KMS-11 (cell line): ENCODE results near the gene PRND.

ENCODE experiments used
- H2AFZ ChIP-seq: fragments of 200-600 bp; sonication (generic); 2 replicates; pipeline ENCODE4 v1.6.1; 2016; ENCODE audit warnings: antibody characterized with exemption, mixed run types, low read depth
- H3K27ac ChIP-seq: fragments of 200-600 bp; sonication (generic); 2 replicates; pipeline ENCODE4 v1.6.1; 2016; ENCODE audit warnings: mild to moderate bottlenecking, mixed run types
- H3K27me3 ChIP-seq: fragments of 200-600 bp; sonication (generic); 2 replicates; pipeline ENCODE4 v1.6.1; 2017; ENCODE audit warnings: mild to moderate bottlenecking, low read depth, mixed run types, moderate library complexity; ENCODE audit not compliant: insufficient read depth
- H3K36me3 ChIP-seq: fragments of 200-600 bp; sonication (generic); 2 replicates; pipeline ENCODE4 v1.6.1; 2017; ENCODE audit warnings: mild to moderate bottlenecking, mixed run types; ENCODE audit not compliant: insufficient read depth
- H3K4me1 ChIP-seq: fragments of 200-600 bp; sonication (generic); 2 replicates; pipeline ENCODE4 v1.6.1; 2016; ENCODE audit warnings: mild to moderate bottlenecking, low read depth, mixed run types; ENCODE audit not compliant: poor library complexity, severe bottlenecking
- H3K4me2 ChIP-seq: fragments of 200-600 bp; sonication (generic); 2 replicates; pipeline ENCODE4 v1.7.0; 2016; ENCODE audit warnings: mild to moderate bottlenecking, mixed run types
- H3K4me3 ChIP-seq: fragments of 200-600 bp; sonication (generic); IDR thresholded peaks from 2 replicates; pipeline ENCODE4 v1.6.1; 2017; ENCODE audit warnings: low read depth, low read length, mixed read lengths; ENCODE audit not compliant: insufficient read depth
- H3K79me2 ChIP-seq: fragments of 200-600 bp; sonication (generic); 2 replicates; pipeline ENCODE4 v1.6.1; 2016; ENCODE audit warnings: low read depth, mixed run types; ENCODE audit not compliant: insufficient read depth
- H3K9ac ChIP-seq: fragments of 200-600 bp; sonication (generic); 2 replicates; pipeline ENCODE4 v1.6.1; 2016; ENCODE audit warnings: mild to moderate bottlenecking, mixed run types
- H4K20me1 ChIP-seq: fragments of 200-600 bp; sonication (generic); 2 replicates; pipeline ENCODE4 v1.6.1; 2016; ENCODE audit warnings: mild to moderate bottlenecking, mixed run types; ENCODE audit not compliant: insufficient read depth
- TF ChIP-seq, protein P1 (sequence below): fragments of 200-600 bp; sonication (generic); conservative IDR thresholded peaks from 2 replicates; pipeline ENCODE4 v1.6.1; 2017; ENCODE audit warnings: low read depth, mild to moderate bottlenecking, antibody characterized with exemption, low read length, moderate library complexity, mixed read lengths

The PRND gene

DNA sequence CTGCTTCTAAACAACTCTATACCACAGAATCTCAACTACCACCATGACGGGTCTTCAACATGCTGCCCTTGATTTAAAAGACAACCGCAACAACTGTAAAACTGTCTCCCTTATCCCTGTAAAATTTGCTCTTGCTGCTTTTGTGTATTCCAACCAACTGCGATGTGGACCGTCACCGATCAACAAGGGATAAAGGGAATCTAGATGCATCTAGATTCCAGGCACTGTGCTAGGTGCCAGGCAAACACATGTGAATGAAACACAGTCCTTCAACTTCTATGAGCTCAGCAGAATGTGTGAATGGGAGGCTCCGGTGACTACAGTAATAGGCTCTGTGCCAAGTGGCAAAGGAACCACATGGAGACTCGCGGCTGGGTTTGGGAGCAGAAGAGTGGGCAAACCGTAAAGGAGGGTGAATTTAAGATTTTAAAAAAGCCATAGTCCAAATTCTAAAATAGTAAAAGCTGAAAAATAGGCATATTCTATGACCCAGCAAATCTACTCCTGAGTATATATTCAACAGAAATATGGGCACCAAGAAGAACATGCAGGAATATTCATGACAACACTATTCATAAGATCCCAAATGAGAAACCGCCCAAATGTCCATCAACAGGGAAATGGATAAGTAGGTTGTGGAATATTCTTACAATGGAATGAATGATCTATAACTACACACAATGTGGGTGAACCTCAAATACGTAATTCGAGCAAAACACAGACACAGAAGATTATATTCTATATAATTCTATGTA, 3.7 kb upstream of the PRND start:
- H3K27me3 ChIP-seq = no peaks in the 10 kb centered on the region
- TF ChIP-seq, protein P1, sequence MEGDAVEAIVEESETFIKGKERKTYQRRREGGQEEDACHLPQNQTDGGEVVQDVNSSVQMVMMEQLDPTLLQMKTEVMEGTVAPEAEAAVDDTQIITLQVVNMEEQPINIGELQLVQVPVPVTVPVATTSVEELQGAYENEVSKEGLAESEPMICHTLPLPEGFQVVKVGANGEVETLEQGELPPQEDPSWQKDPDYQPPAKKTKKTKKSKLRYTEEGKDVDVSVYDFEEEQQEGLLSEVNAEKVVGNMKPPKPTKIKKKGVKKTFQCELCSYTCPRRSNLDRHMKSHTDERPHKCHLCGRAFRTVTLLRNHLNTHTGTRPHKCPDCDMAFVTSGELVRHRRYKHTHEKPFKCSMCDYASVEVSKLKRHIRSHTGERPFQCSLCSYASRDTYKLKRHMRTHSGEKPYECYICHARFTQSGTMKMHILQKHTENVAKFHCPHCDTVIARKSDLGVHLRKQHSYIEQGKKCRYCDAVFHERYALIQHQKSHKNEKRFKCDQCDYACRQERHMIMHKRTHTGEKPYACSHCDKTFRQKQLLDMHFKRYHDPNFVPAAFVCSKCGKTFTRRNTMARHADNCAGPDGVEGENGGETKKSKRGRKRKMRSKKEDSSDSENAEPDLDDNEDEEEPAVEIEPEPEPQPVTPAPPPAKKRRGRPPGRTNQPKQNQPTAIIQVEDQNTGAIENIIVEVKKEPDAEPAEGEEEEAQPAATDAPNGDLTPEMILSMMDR = no peak
- no peak overlapping the region for H3K27ac ChIP-seq
- peaks cover 7% of the 10 kb centered on the region for H3K4me1 ChIP-seq
- no peak overlapping the region for H3K4me2 ChIP-seq
- no peak overlapping the region for H2AFZ ChIP-seq
- no peaks in the 10 kb centered on the region for H3K36me3 ChIP-seq
- H3K79me2 ChIP-seq = no peaks in the 10 kb centered on the region
- H4K20me1 ChIP-seq = no peaks in the 10 kb centered on the region
- no peak overlapping the region for H3K4me3 ChIP-seq
- H3K9ac ChIP-seq = no peak overlapping the region

GRCh38 chr20:4719190-4719589, 2.5 kb upstream of the PRND start:
- Histone ChIP-seq H3K4me2 (no peak overlapping the region), H3K4me1 (peaks cover 7% of the 10 kb centered on the region), H3K36me3 (no peaks in the 10 kb centered on the region), H2AFZ (no peak overlapping the region), H4K20me1 (no peaks in the 10 kb centered on the region), H3K4me3 (no peak overlapping the region), H3K79me2 (no peaks in the 10 kb centered on the region), H3K9ac (no peak overlapping the region), H3K27me3 (no peaks in the 10 kb centered on the region), H3K27ac (no peak overlapping the region)
- TF ChIP-seq, protein P1 = no peak

GRCh38 chr20:4720041-4720976, 1.4 kb upstream of the PRND start:
- peak overlapping the region; percentile 61 for H2AFZ ChIP-seq
- no peak overlapping the region for H3K27ac ChIP-seq
- H3K4me1 ChIP-seq = peaks cover 7% of the 10 kb centered on the region
- no peak overlapping the region for H3K4me3 ChIP-seq
- TF ChIP-seq, protein P1 = peak; percentile 61
- no peaks in the 10 kb centered on the region for H3K36me3 ChIP-seq
- H3K4me2 ChIP-seq = 0 out of 2 replicates have a peak overlapping the region, but pooled peaks have one; percentile 42
- H3K9ac ChIP-seq = no peak overlapping the region
- H4K20me1 ChIP-seq = no peaks in the 10 kb centered on the region
- H3K79me2 ChIP-seq = no peaks in the 10 kb centered on the region
- no peaks in the 10 kb centered on the region for H3K27me3 ChIP-seq

- TF ChIP-seq, protein P1 = no peak; the same call in 1 of the 2 replicates
- no peaks in the 10 kb centered on the region for H3K27me3 ChIP-seq
- no peak overlapping the region for H3K27ac ChIP-seq
- peaks cover 7% of the 10 kb centered on the region for H3K4me1 ChIP-seq
- no peaks in the 10 kb centered on the region for H4K20me1 ChIP-seq
- no peaks in the 10 kb centered on the region for H3K36me3 ChIP-seq
- no peak overlapping the region for H3K4me3 ChIP-seq
- 0 out of 2 replicates have a peak overlapping the region, but pooled peaks have one; percentile 42 for H3K4me2 ChIP-seq
- H3K79me2 ChIP-seq = no peaks in the 10 kb centered on the region
- peak overlapping the region; percentile 61 for H2AFZ ChIP-seq
- no peak overlapping the region for H3K9ac ChIP-seq
Measured at GRCh38 chr20:4720977-4721349, 746 bp upstream of the PRND start.
